Uterus (tissue), 4 donors: ENCODE measurements around the gene ME3. TPM values are rescaled to one million over a fixed set of nuclear protein-coding genes. Genes with fewer than 3 reads are reported as not detected.

Source experiments
- DNase-seq, 2 donors: peaks; one replicate each; pipeline ENCODE4 v3.0.0-alpha.2; 2019 to 2020
- H3K27ac ChIP-seq, 2 donors: fragments of 200-600 bp; sonication (generic); 1 replicate in 1 of 2; 2 replicates in 1 of 2; pipeline ENCODE4 v1.5.1; 2016 to 2018
- H3K27me3 ChIP-seq, 2 donors: fragments of 200-600 bp; sonication (generic); one replicate each; pipeline ENCODE4 v1.5.1; 2018 to 2019; ENCODE audit warnings: control low read depth in 1 of 2
- H3K36me3 ChIP-seq, 2 donors: fragments of 200-600 bp; sonication (generic); one replicate each; pipeline ENCODE4 v1.5.1; 2019; ENCODE audit warnings: control low read depth in 1 of 2
- H3K4me1 ChIP-seq, 2 donors: fragments of 200-600 bp; sonication (generic); one replicate each; pipeline ENCODE4 v1.5.1; 2018 to 2019; ENCODE audit warnings: control low read depth in 1 of 2
- H3K4me3 ChIP-seq, 2 donors: fragments of 200-600 bp; sonication (generic); 1 replicate in 1 of 2; 2 replicates in 1 of 2; pipeline ENCODE4 v1.5.1; 2018 to 2019; ENCODE audit warnings: mild to moderate bottlenecking in 1 of 2
- H3K9me3 ChIP-seq, 2 donors: fragments of 200-600 bp; sonication (generic); one replicate each; pipeline ENCODE4 v1.5.1; 2019; ENCODE audit warnings: control low read depth in 1 of 2
- CTCF ChIP-seq, 4 experiments: fragments of 200-600 bp in 2 of 4; fragments of 450-650 bp in 2 of 4; sonication (generic) in 2 of 4; IDR thresholded peaks; one replicate each; pipeline ENCODE4 v1.5.1; 2016 to 2019; ENCODE audit warnings: antibody characterized with exemption in 4 of 4, mild to moderate bottlenecking in 2 of 4, moderate library complexity in 1 of 4
- POLR2A ChIP-seq, 2 donors: fragments of 450-650 bp; IDR thresholded peaks; one replicate each; pipeline ENCODE4 v1.6.1; 2016; ENCODE audit warnings: antibody characterized with exemption in 2 of 2, mild to moderate bottlenecking in 1 of 2, moderate library complexity in 1 of 2
- intact Hi-C: fragments of 100-400 bp; cut with DNase I; formaldehyde crosslinking; loops from one replicate; pipeline ENCODE4 v1.15.1; 2023; ENCODE audit warnings: low total_unique reads
- total RNA-seq, 4 donors: library from RNA; depleted of rRNA in 3 of 4; stranded (reverse); fragments of >200 nt in 3 of 4; gene quantifications; one replicate each; pipeline versions ENCODE4 v1.1.0 to v1.2.4, GENCODE V29; 2014 to 2023
- donor health status: DM: yes; HTN: yes; CAD: no.

ME3 gene
- total RNA-seq, 4 donors from 2014 or later: 44.3 to 169 (median 54.2) TPM

GRCh38 chr11:86678296-86678695 is 5.9 kb upstream of the ME3 start:
- no peaks in the 10 kb centered on the region for H3K27me3 ChIP-seq
- DNase-seq: no peak
- no peak overlapping the region for H3K4me3 ChIP-seq
- no peaks in the 10 kb centered on the region for H3K36me3 ChIP-seq
- TF ChIP-seq CTCF (IDR thresholded peaks at IDR 0.05) (no peak), POLR2A (IDR thresholded peaks at IDR 0.05) (no peak)
- no peaks in the 10 kb centered on the region for H3K4me1 ChIP-seq
- intact Hi-C loops: no loop called here
- H3K9me3 ChIP-seq: no peaks in the 10 kb centered on the region
- H3K27ac ChIP-seq: peak overlapping the region; percentile 57 to 60

- intact Hi-C loops: no loop called here
- Histone ChIP-seq H3K27ac (no peak overlapping the region), H3K4me3 (no peak overlapping the region), H3K9me3 (no peaks in the 10 kb centered on the region), H3K4me1 (no peaks in the 10 kb centered on the region), H3K27me3 (no peaks in the 10 kb centered on the region), H3K36me3 (no peaks in the 10 kb centered on the region)
- no peak for TF ChIP-seq POLR2A (IDR thresholded peaks at IDR 0.05)
- no peak for TF ChIP-seq CTCF (IDR thresholded peaks at IDR 0.05)
- DNase-seq: no peak
Observed at GRCh38 chr11:86676533-86677154, 4.2 kb upstream of the ME3 start.

GRCh38 chr11:86676010-86676409 is 3.6 kb upstream of the ME3 start:
- Histone ChIP-seq H3K4me1 (peaks cover 0 to under 1% of the 10 kb centered on the region in 2 donors), H3K36me3 (no peaks in the 10 kb centered on the region), H3K27me3 (no peaks in the 10 kb centered on the region), H3K27ac (peak overlapping the region in 1 of 2 donors; percentile 13), H3K9me3 (no peaks in the 10 kb centered on the region), H3K4me3 (no peak overlapping the region)
- TF ChIP-seq POLR2A (IDR thresholded peaks at IDR 0.05): no peak
- no peak for TF ChIP-seq CTCF (IDR thresholded peaks at IDR 0.05)
- intact Hi-C loops: no loop called here
- DNase-seq: no peak

- DNase-seq: no peak
- TF ChIP-seq CTCF (IDR thresholded peaks at IDR 0.05) (no peak), POLR2A (IDR thresholded peaks at IDR 0.05) (no peak)
- Histone ChIP-seq H3K4me3 (no peak overlapping the region), H3K9me3 (no peaks in the 10 kb centered on the region), H3K27ac (no peak overlapping the region), H3K4me1 (peaks cover 3 to 4% of the 10 kb centered on the region in 2 donors), H3K36me3 (no peaks in the 10 kb centered on the region), H3K27me3 (no peaks in the 10 kb centered on the region)
- intact Hi-C loops: no loop called here
Observed at GRCh38 chr11:86675017-86675416, 2.6 kb upstream of the ME3 start.

- intact Hi-C loops: no loop called here
- Histone ChIP-seq H3K4me3 (no peak overlapping the region), H3K9me3 (no peaks in the 10 kb centered on the region), H3K27me3 (no peaks in the 10 kb centered on the region), H3K4me1 (peaks cover 3 to 4% of the 10 kb centered on the region in 2 donors), H3K36me3 (no peaks in the 10 kb centered on the region), H3K27ac (no peak overlapping the region)
- no peak for TF ChIP-seq POLR2A (IDR thresholded peaks at IDR 0.05)
- TF ChIP-seq CTCF (IDR thresholded peaks at IDR 0.05): no peak
- DNase-seq: no peak
Observed at GRCh38 chr11:86673872-86674750, 1.7 kb upstream of the ME3 start.
